Stimulated activated CD4-positive, alpha-beta T cell treated with anti-CD3 and anti-CD28 coated beads, Interleukin-2, amount 100 ng/mL, for 48 hours (primary cell): ENCODE results near the gene BPIFA1.

Experiments used
- DNase-seq, 2 donors: peaks; one replicate each; pipeline ENCODE4 v3.0.0-alpha.2; 2020

The BPIFA1 gene

GRCh38 chr20:33242319-33243100 is 6.7 kb downstream of the BPIFA1 start:
- DNase-seq, result no peak

- DNase-seq, result no peak
These were observed 10.3 kb downstream of the BPIFA1 start for GRCh38 chr20:33246077-33246476.

GRCh38 chr20:33249456-33249855 is 13.7 kb downstream of the BPIFA1 start:
- DNase-seq, result no peak

GRCh38 chr20:33250666-33251065 is 14.9 kb downstream of the BPIFA1 start:
- no peak for DNase-seq

- no peak for DNase-seq
These were observed 15.7 kb downstream of the BPIFA1 start for GRCh38 chr20:33251496-33251895.

GRCh38 chr20:33252460-33252859 is 16.7 kb downstream of the BPIFA1 start:
- no peak for DNase-seq

- no peak for DNase-seq
These were observed 19.2 kb downstream of the BPIFA1 start for GRCh38 chr20:33255005-33255404.

- no peak for DNase-seq
These were observed 21.4 kb downstream of the BPIFA1 start for GRCh38 chr20:33257237-33257636.

GRCh38 chr20:33259371-33259770 is 23.6 kb downstream of the BPIFA1 start:
- DNase-seq, result no peak

GRCh38 chr20:33261465-33261864 is 25.7 kb downstream of the BPIFA1 start:
- no peak for DNase-seq

GRCh38 chr20:33262658-33263065 is 26.9 kb downstream of the BPIFA1 start:
- DNase-seq, result no peak

- DNase-seq, result no peak
These were observed 28.0 kb downstream of the BPIFA1 start for GRCh38 chr20:33263784-33264183.

GRCh38 chr20:33267701-33268100 is 31.9 kb downstream of the BPIFA1 start:
- DNase-seq, result no peak

- no peak for DNase-seq
These were observed 36.5 kb downstream of the BPIFA1 start for GRCh38 chr20:33272155-33272873.

GRCh38 chr20:33273117-33273851 is 37.5 kb downstream of the BPIFA1 start:
- no peak for DNase-seq

GRCh38 chr20:33275215-33275614 is 39.4 kb downstream of the BPIFA1 start:
- no peak for DNase-seq

GRCh38 chr20:33275871-33276270 is 40.1 kb downstream of the BPIFA1 start:
- DNase-seq, result no peak

GRCh38 chr20:33276303-33277113 is 40.7 kb downstream of the BPIFA1 start:
- no peak for DNase-seq

GRCh38 chr20:33277471-33278441 is 42.0 kb downstream of the BPIFA1 start:
- DNase-seq, result no peak

GRCh38 chr20:33278700-33279099 is 42.9 kb downstream of the BPIFA1 start:
- no peak for DNase-seq

GRCh38 chr20:33279261-33279910 is 43.6 kb downstream of the BPIFA1 start:
- DNase-seq, result no peak
